H9 (cell line): ENCODE data around the gene PLCL1. TPM values are rescaled to one million over a fixed set of nuclear protein-coding genes. Genes with fewer than 3 reads are reported as not detected.

Experiments
- DNase-seq: peaks from one replicate; pipeline ENCODE4 v3.0.0-alpha.2; 2017
- H2AFZ ChIP-seq: one replicate; pipeline ENCODE4 v1.6.1; 2013; ENCODE audit warnings: mild to moderate bottlenecking, low read length, control low read depth, moderate library complexity
- H2AK5ac ChIP-seq: 2 replicates; pipeline ENCODE4 v1.6.1; 2013; ENCODE audit warnings: low read length, control low read depth, mixed read lengths; ENCODE audit not compliant: insufficient read length
- H2BK120ac ChIP-seq: one replicate; pipeline ENCODE4 v1.6.1; 2013; ENCODE audit warnings: low read depth, mild to moderate bottlenecking, low read length, control low read depth, inconsistent platforms; ENCODE audit not compliant: poor library complexity, severe bottlenecking
- H2BK12ac ChIP-seq: 2 replicates; pipeline ENCODE4 v1.6.1; 2013; ENCODE audit warnings: low read length, control low read depth, mixed read lengths, low read depth; ENCODE audit not compliant: insufficient read length
- H2BK15ac ChIP-seq: 2 replicates; pipeline ENCODE4 v1.6.1; 2013; ENCODE audit warnings: low read depth, low read length, control low read depth
- H2BK20ac ChIP-seq: one replicate; pipeline ENCODE4 v1.6.1; 2013; ENCODE audit warnings: low read depth, mild to moderate bottlenecking, low read length, control low read depth, inconsistent platforms; ENCODE audit not compliant: poor library complexity, severe bottlenecking
- H2BK5ac ChIP-seq: 2 replicates; pipeline ENCODE4 v1.6.1; 2013; ENCODE audit warnings: low read length, control low read depth, mixed read lengths; ENCODE audit not compliant: insufficient read length
- H3K14ac ChIP-seq: 2 replicates; pipeline ENCODE4 v1.6.1; 2013; ENCODE audit warnings: low read length, control low read depth; ENCODE audit not compliant: insufficient read depth
- H3K18ac ChIP-seq: 2 replicates; pipeline ENCODE4 v1.6.1; 2013; ENCODE audit warnings: low read depth, mild to moderate bottlenecking, mixed read lengths, low read length, control low read depth; ENCODE audit not compliant: insufficient read length
- H3K23ac ChIP-seq: 2 replicates; pipeline ENCODE4 v1.6.1; 2013; ENCODE audit warnings: low read length, control low read depth, mixed read lengths, low read depth; ENCODE audit not compliant: insufficient read length
- H3K23me2 ChIP-seq: 2 replicates; pipeline ENCODE4 v1.6.1; 2013; ENCODE audit warnings: low read depth, mild to moderate bottlenecking, mixed read lengths, low read length, control low read depth; ENCODE audit not compliant: insufficient read length, poor library complexity, severe bottlenecking
- H3K27ac ChIP-seq: 2 replicates; pipeline ENCODE4 v1.5.1; 2013; ENCODE audit warnings: low read length, control low read depth, mixed read lengths, low read depth; ENCODE audit not compliant: insufficient read length
- H3K27me3 ChIP-seq: 2 replicates; pipeline ENCODE4 v1.6.1; 2013; ENCODE audit warnings: low read length, control low read depth, inconsistent platforms; ENCODE audit not compliant: insufficient read depth
- H3K4ac ChIP-seq: 2 replicates; pipeline ENCODE4 v1.6.1; 2013; ENCODE audit warnings: low read depth, mild to moderate bottlenecking, control low read depth, inconsistent platforms, low read length, moderate library complexity
- H3K4me1 ChIP-seq: 2 replicates; pipeline ENCODE4 v1.6.1; 2013; ENCODE audit warnings: low read length, control low read depth, inconsistent platforms; ENCODE audit not compliant: insufficient read depth
- H3K4me2 ChIP-seq: 2 replicates; pipeline ENCODE4 v1.6.1; 2013; ENCODE audit warnings: low read length, control low read depth, mixed read lengths; ENCODE audit not compliant: insufficient read length, insufficient read depth
- H3K56ac ChIP-seq: 2 replicates; pipeline ENCODE4 v1.6.1; 2013; ENCODE audit warnings: low read depth, mild to moderate bottlenecking, mixed read lengths, low read length, control low read depth; ENCODE audit not compliant: insufficient read length
- H3K79me1 ChIP-seq: 2 replicates; pipeline ENCODE4 v1.6.1; 2013; ENCODE audit warnings: low read depth, mild to moderate bottlenecking, moderate library complexity, low read length, control low read depth, inconsistent platforms; ENCODE audit not compliant: insufficient read depth, poor library complexity, severe bottlenecking
- H3K79me2 ChIP-seq: 2 replicates; pipeline ENCODE4 v1.6.1; 2013; ENCODE audit warnings: low read length, control low read depth, inconsistent platforms; ENCODE audit not compliant: insufficient read depth
- H3K9ac ChIP-seq: 2 replicates; pipeline ENCODE4 v1.6.1; 2013; ENCODE audit warnings: low read length, control low read depth, mixed read lengths; ENCODE audit not compliant: insufficient read length; ENCODE audit errors: extremely low read depth
- H3K9me3 ChIP-seq: one replicate; pipeline ENCODE4 v1.6.1; 2013; ENCODE audit warnings: low read depth, low read length, inconsistent platforms; ENCODE audit not compliant: control insufficient read depth
- H3T11ph ChIP-seq: one replicate; pipeline ENCODE4 v1.6.1; 2013; ENCODE audit warnings: mild to moderate bottlenecking, low read length, control low read depth, inconsistent platforms
- H4K20me1 ChIP-seq: one replicate; pipeline ENCODE4 v1.6.1; 2013; ENCODE audit not compliant: control insufficient read depth, insufficient read length, insufficient read depth
- H4K5ac ChIP-seq: 2 replicates; pipeline ENCODE4 v1.6.1; 2013; ENCODE audit warnings: low read depth, mild to moderate bottlenecking, mixed read lengths, low read length, control low read depth; ENCODE audit not compliant: insufficient read length
- H4K8ac ChIP-seq: replicated peaks from 2 replicates; pipeline ENCODE4 v1.6.1; 2013; ENCODE audit warnings: low read length, control low read depth, mixed read lengths, low read depth; ENCODE audit not compliant: insufficient read length
- H4K91ac ChIP-seq: 2 replicates; pipeline ENCODE4 v1.6.1; 2013; ENCODE audit warnings: low read depth, mild to moderate bottlenecking, moderate library complexity, mixed read lengths, low read length, control low read depth; ENCODE audit not compliant: insufficient read length
- H3K27ac Mint-ChIP-seq, 3 experiments: 2 replicates in 2 of 3; 3 replicates in 1 of 3; pipeline ENCODE4 v1.8.0; 2020 to 2021; ENCODE audit warnings: mixed read lengths in 3 of 3, mild to moderate bottlenecking in 1 of 3, moderate library complexity in 1 of 3
- H3K27me3 Mint-ChIP-seq: 2 replicates; pipeline ENCODE4 v1.8.0; 2021; ENCODE audit warnings: low read depth, mild to moderate bottlenecking, moderate library complexity, mixed read lengths
- H3K36me3 Mint-ChIP-seq, 3 experiments: 2 replicates in 2 of 3; 3 replicates in 1 of 3; pipeline ENCODE4 v1.8.0; 2020 to 2021; ENCODE audit warnings: low read depth in 3 of 3, mixed read lengths in 3 of 3; ENCODE audit not compliant: insufficient read depth in 1 of 3
- H3K4me1 Mint-ChIP-seq, 2 experiments: 2 replicates each; pipeline ENCODE4 v1.8.0; 2020; ENCODE audit warnings: mixed read lengths in 2 of 2
- H3K4me3 Mint-ChIP-seq, 2 experiments: 2 replicates in 1 of 2; 3 replicates in 1 of 2; pipeline ENCODE4 v1.8.0; 2020 to 2021; ENCODE audit warnings: mild to moderate bottlenecking in 2 of 2, mixed read lengths in 2 of 2, moderate library complexity in 1 of 2
- H3K9me3 Mint-ChIP-seq, 2 experiments: 2 replicates in 1 of 2; 3 replicates in 1 of 2; pipeline ENCODE4 v1.8.0; 2020; ENCODE audit warnings: mild to moderate bottlenecking in 2 of 2, mixed read lengths in 2 of 2, moderate library complexity in 1 of 2
- CTCF ChIP-seq: fragments of 200-600 bp; sonication (generic); conservative IDR thresholded peaks from 3 replicates; pipeline ENCODE4 v1.8.0; 2021; ENCODE audit warnings: antibody characterized with exemption, mild to moderate bottlenecking
- WGBS: extraction: QIAGEN DNeasy Blood & Tissue Kit; methylation state at CpG from one replicate; pipeline ENCODE4 v1.1.7; 2013; ENCODE audit warnings: missing lambda C conversion rate, low lambda C conversion rate, mixed read lengths; ENCODE audit not compliant: insufficient read length; ENCODE audit errors: extremely low coverage; 5-methylcytosine and 5-hydroxymethylcytosine counted together
- total RNA-seq: library from RNA; stranded (reverse); gene quantifications from 2 replicates; pipeline ENCODE4 v1.2.1, GENCODE V29; 2021

The PLCL1 gene
- total RNA-seq, 1 experiment from 2014 or later, result 0.04 TPM

GRCh38 chr2:197857476-197858107, 53.2 kb downstream of the PLCL1 start:
- Mint-ChIP-seq H3K9me3 (peaks cover 0 to 5% of the 10 kb centered on the region in 2 experiments; a peak in 2 of 5 replicates), H3K27ac (no peak overlapping the region; a peak in 1 of 7 replicates), H3K36me3 (peaks cover 0 to 4% (median 2%) of the 10 kb centered on the region in 3 experiments; a peak in 2 of 7 replicates), H3K27me3 (no peaks in the 10 kb centered on the region), H3K4me1 (peaks cover 13 to 18% of the 10 kb centered on the region in 2 experiments), H3K4me3 (no peak overlapping the region)
- Histone ChIP-seq H2BK5ac (no peak overlapping the region), H3K79me2 (no peaks in the 10 kb centered on the region), H3K14ac (no peak overlapping the region), H3K27ac (no peak overlapping the region), H2BK20ac (no peak overlapping the region), H3K9ac (no peak overlapping the region), H3K79me1 (no peaks in the 10 kb centered on the region), H3K23me2 (no peaks in the 10 kb centered on the region), H3K4me1 (peaks cover 6% of the 10 kb centered on the region; the same call in 1 of the 2 replicates), H2BK120ac (no peak overlapping the region), H2AFZ (peak overlapping the region; percentile 36), H4K5ac (no peak overlapping the region), H3K4ac (no peak overlapping the region), H2BK12ac (no peak overlapping the region), H3K4me2 (no peak overlapping the region), H4K20me1 (no peaks in the 10 kb centered on the region), H4K91ac (no peak overlapping the region), H4K8ac (no peak overlapping the region), H2AK5ac (no peak overlapping the region), H3K23ac (no peak overlapping the region), H3K9me3 (no peaks in the 10 kb centered on the region), H3K27me3 (no peaks in the 10 kb centered on the region), H3K56ac (no peak overlapping the region), H3K18ac (no peak overlapping the region), H2BK15ac (no peak overlapping the region), H3T11ph (no peak overlapping the region)
- DNase-seq, result no peak
- WGBS, result no CpG with 5 or more reads among the region's 1 CpG
- no peak for TF ChIP-seq CTCF
